B cell (primary cell): ENCODE measurements around the gene GSC2.

ENCODE experiments used
- CTCF ChIP-seq: fragments of 200-600 bp; IDR thresholded peaks from one replicate; pipeline ENCODE4 v1.8.0; 2022; ENCODE audit warnings: antibody characterized with exemption, mild to moderate bottlenecking
- EZH2 ChIP-seq: IDR thresholded peaks from 2 replicates; pipeline ENCODE4 v1.6.1; 2012; ENCODE audit warnings: borderline replicate concordance, low read depth, mild to moderate bottlenecking, moderate library complexity, low read length; ENCODE audit not compliant: insufficient read depth, poor library complexity, severe bottlenecking

GRCh38 chr22:19118329-19118880, 31.7 kb downstream of the GSC2 start:
- no peak for TF ChIP-seq CTCF
- no peak for TF ChIP-seq EZH2
